ENCODE results near the gene PPP6R1.
"Not testable (repeated sequence)": the region's sequence is repeated elsewhere in the genome, so short reads cannot be mapped to it uniquely, and the experiment has no call there.

Gene PPP6R1

GRCh38 chr19:55241935-55242464 lies 16.8 kb downstream of the PPP6R1 start:
- DNase-seq (ENCODE audit: low read depth in 2 of 2) = no peak

DNA sequence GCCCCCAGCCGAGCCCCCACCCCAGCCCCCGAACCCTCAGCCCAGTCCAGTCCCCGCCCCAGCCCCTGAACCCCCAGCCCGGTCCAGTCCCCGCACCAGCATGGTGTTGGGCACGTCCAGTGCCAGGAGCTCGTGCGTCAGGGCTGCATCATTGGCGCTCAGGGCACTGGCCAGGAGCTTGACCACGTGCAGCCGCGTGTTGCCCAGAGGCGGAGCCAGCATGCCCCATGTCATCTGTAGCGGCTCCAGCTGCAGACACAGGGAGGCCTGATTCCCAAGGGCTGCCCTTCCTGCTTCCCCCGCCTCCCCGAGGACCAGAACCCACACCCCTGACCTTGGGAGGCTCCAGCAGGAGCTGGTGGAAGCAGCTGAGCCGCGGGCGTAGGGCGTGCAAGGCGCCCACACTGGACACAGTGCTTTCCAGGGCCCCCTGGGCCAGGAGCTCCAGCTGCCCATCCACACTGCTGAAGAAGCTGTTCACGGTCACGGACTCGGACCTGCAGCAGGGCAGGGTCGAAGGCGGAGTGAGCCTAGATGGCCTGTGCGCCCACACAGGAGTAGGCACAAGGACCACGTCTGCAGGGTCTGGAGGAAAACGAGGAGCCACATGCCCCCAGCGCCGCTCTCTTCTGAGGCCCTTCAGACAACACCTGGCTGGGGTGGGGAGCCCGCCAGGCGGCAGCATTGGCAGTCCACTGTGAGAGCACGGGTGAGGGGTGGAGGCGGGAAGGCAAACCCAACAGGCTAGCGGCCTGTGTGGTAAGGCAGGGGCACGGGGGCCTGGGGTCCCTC lies 17.5 kb downstream of the PPP6R1 start:
- DNase-seq (ENCODE audit: low read depth in 2 of 2) = no peak

GRCh38 chr19:55240713-55241020 lies 18.1 kb downstream of the PPP6R1 start:
- DNase-seq (ENCODE audit: low read depth in 2 of 2) = no peak

- no peak for DNase-seq (ENCODE audit: low read depth in 2 of 2)
Observed at GRCh38 chr19:55239004-55239403, 19.8 kb downstream of the PPP6R1 start.

DNA sequence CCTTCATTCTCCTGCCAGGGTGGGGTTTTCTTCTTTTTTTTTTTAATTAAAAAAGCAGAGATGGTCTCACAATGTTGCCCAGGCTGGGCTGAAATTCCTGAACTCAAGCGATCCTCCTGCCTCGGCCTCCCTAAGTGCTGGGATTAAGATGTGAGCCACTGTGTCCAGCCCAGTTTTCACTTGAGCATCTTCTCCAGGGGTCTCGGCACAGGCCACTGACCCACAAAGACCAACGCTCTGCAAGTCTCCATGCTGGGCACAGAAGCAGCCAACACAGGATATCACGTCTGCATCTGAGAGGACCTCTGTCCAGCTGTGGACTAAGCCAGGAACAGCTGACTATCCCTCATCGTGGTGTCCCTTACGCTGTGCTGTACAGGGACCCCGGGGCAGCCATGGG lies 20.8 kb downstream of the PPP6R1 start:
- no peak for DNase-seq (ENCODE audit: low read depth in 2 of 2)

GRCh38 chr19:55232986-55233385 lies 25.8 kb downstream of the PPP6R1 start:
- DNase-seq (ENCODE audit: low read depth in 2 of 2) = no peak

- no peak for DNase-seq (ENCODE audit: low read depth in 2 of 2)
Observed at GRCh38 chr19:55232286-55232602, 26.6 kb downstream of the PPP6R1 start.

GRCh38 chr19:55231391-55232285 lies 27.2 kb downstream of the PPP6R1 start:
- DNase-seq (ENCODE audit: low read depth in 2 of 2) = no peak

GRCh38 chr19:55230780-55231179 lies 28.0 kb downstream of the PPP6R1 start:
- no peak for DNase-seq (ENCODE audit: low read depth in 2 of 2)

GRCh38 chr19:55230329-55230728 lies 28.5 kb downstream of the PPP6R1 start:
- DNase-seq (ENCODE audit: low read depth in 2 of 2) = no peak

GRCh38 chr19:55229789-55230182 lies 29.0 kb downstream of the PPP6R1 start:
- DNase-seq (ENCODE audit: low read depth in 2 of 2) = no peak

DNA sequence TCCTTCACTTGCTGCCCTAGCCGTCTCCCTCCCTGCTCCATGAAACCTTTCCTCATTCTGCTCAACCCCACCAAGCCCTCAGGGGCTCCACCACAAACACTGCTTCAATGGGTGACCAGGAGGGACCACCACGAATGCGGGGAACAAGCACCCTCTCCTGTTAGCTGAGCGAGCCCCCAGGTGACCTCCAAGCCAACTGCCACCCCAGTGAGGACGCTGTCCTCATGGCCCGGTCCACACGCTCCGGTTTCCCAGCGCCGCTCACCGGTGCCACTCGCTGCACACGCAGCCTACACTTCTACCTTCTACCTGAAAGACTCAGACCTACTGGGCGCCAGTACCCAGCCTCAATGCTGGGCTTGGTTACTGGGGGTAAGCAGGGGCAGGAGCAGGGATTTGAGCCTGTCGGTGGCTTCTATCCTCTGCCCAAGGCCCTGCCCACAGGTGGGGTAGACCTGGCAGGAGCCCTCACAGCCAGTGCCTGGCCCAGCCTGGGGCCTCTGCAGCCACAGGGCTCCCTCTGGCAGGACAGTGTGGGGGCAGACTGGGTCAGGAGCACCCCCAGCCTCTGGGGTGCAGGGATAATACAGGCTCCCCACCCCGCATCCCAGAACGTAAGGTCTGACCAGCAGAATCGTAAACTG lies 29.6 kb downstream of the PPP6R1 start:
- DNase-seq (ENCODE audit: low read depth in 2 of 2) = no peak

DNA sequence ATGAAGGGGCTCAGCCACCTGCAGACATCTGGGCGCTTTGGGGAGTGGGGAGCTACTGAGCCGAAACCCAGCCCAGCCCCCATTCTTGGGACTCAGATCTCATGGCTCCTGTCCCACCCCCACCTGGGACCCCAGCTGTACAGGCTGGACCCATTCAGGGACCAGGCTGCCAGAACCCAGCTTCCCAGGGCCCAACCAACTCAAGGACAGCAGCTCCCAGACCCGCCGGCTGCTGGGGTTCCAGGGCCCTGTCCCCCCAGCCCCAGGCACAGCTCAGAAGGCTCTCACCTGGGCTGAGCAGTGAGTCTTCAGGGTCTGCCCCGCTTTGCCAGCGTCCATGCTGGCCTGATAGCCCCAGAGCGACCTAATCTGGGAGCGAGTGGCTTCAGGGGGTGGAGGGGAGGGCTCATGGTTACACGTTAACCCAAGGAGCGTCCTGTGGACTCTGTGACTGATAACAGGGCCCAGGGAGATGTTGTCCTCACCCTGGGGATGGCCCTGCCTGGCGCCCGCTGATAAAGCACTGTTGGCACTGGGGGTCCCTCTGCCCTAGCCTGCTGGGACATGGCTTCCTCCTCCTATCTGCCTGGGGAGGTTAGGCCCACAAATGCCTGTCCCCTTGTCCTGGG lies 30.3 kb downstream of the PPP6R1 start, which contains the start of gene TMEM86B:
TMEM86B (minus strand) TSS at position 361 of the 629 bp plus-strand sequence; CDS start at position 339, 22 bp downstream.
- DNase-seq (ENCODE audit: low read depth in 2 of 2) = no peak

DNA sequence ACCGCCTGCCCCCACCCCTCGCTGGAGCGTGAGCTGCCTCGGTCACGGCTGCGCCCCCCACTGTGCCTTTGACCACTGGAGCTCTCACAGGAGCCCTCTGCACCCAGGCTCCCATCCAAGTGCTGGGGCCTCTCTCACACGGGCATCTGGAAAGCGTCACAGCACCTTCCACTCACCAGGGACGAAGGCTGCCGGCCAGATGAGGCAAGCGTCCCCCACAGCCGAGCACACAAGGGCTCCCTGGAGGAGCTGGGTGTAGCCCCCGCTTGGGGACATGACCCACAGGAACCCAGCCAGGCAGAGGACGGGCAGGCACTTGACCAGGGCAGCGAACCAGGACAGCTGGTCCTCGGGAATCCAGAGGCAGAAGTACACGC lies 30.8 kb downstream of the PPP6R1 start:
- no peak for DNase-seq (ENCODE audit: low read depth in 2 of 2)

DNA sequence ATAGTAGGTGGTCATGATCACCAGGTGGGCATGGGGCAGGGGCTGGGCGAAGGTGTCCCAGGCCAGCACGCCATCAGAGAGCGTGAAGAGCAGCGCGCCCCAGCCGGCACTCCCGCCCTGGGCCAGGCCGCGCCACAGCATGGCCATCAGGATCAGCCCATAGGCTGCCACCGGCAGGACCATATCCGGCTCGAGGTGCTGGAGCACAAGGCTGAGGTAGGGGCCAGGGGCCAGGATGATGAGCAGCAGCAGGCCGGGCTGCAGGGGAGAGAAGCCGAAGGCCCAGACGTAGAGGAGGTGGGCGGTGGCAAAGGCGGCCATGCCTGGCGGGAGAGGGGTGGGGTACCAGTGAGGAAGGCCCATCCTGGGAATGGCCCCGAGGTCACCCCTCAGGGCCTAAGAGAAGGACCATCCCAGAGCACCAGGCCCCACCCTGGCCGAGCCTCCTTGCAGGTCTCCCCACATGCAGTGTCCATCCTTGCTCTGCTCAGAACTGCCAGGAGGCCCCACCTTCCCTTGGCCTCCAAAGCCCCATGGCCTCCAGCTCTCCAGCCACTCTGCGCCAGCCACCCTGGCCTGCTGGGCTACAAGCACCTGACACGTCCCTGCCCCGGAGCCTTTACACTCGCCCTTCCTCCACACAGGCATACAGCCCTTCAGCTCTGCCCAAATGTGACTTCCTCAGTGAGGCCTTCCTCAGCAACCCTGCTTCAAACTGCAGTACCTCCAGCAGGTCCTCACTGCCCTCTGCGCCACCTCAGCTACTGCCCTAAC lies 31.4 kb downstream of the PPP6R1 start:
- DNase-seq (ENCODE audit: low read depth in 2 of 2) = no peak

DNA sequence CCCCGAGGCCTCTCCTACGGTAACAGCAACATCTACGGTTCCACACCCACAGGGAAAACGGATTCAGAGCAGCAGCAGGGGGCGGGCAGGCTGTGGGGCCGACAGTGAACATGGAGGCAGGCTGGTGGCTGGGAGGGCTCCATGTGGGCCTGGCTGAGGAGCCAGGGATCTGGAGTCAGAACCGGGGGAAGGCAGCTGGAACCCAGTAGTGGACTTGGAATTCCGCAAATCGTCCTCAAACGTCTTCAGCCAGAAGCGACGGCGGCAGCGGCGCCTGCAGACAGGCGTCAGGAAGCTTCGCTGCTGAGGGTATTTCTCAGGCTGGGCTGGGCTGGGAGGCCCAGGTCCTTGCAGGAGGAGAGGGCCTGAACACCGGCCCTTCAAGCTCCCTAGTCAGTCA lies 32.0 kb downstream of the PPP6R1 start:
- DNase-seq (ENCODE audit: low read depth in 2 of 2) = no peak

GRCh38 chr19:55226273-55226672 lies 32.5 kb downstream of the PPP6R1 start:
- no peak for DNase-seq (ENCODE audit: low read depth in 2 of 2)

GRCh38 chr19:55225415-55225958 lies 33.3 kb downstream of the PPP6R1 start:
- no peak for DNase-seq (ENCODE audit: low read depth in 2 of 2)

GRCh38 chr19:55224679-55225414 lies 34.0 kb downstream of the PPP6R1 start:
- not testable (repeated sequence) for DNase-seq (ENCODE audit: low read depth in 2 of 2)

- no peak for DNase-seq (ENCODE audit: low read depth in 2 of 2)
Observed at GRCh38 chr19:55224038-55224665, 34.7 kb downstream of the PPP6R1 start.
